Ascending aorta (tissue), 2 donors: ENCODE results near the gene PSEN1. TPM values are rescaled to one million over a fixed set of nuclear protein-coding genes. Genes with fewer than 3 reads are reported as not detected.

Experiments used
- DNase-seq, 2 donors: peaks; one replicate each; pipeline ENCODE4 v3.0.0-alpha.2; 2019; ENCODE audit warnings: low spot score in 2 of 2
- H3K27ac ChIP-seq, 2 donors: fragments of 200-600 bp; sonication (generic); one replicate each; pipeline ENCODE4 v1.5.1; 2016 to 2017; ENCODE audit warnings: mild to moderate bottlenecking in 1 of 2
- H3K27me3 ChIP-seq: fragments of 200-600 bp; sonication (generic); one replicate; pipeline ENCODE4 v1.5.1; 2017
- H3K36me3 ChIP-seq, 2 donors: fragments of 200-600 bp; sonication (generic); one replicate each; pipeline ENCODE4 v1.5.1; 2016
- H3K4me1 ChIP-seq, 2 donors: fragments of 200-600 bp; sonication (generic); one replicate each; pipeline ENCODE4 v1.5.1; 2016 to 2017; ENCODE audit warnings: mild to moderate bottlenecking in 1 of 2
- H3K4me3 ChIP-seq, 2 donors: fragments of 200-600 bp; sonication (generic); one replicate each; pipeline ENCODE4 v1.5.1; 2016 to 2017; ENCODE audit warnings: mild to moderate bottlenecking in 1 of 2
- H3K9me3 ChIP-seq, 2 donors: fragments of 200-600 bp; sonication (generic); one replicate each; pipeline ENCODE4 v1.5.1; 2016
- CTCF ChIP-seq, 3 experiments: fragments of 200-600 bp in 2 of 3; fragments of 450-650 bp in 1 of 3; sonication (generic) in 2 of 3; IDR thresholded peaks; one replicate each; pipeline ENCODE4 v1.5.1; 2016 to 2019; ENCODE audit warnings: antibody characterized with exemption in 3 of 3, mild to moderate bottlenecking in 1 of 3, moderate library complexity in 1 of 3
- intact Hi-C: fragments of 100-400 bp; cut with DNase I; formaldehyde crosslinking; loops from one replicate; pipeline ENCODE4 v1.15.1; 2023
- total RNA-seq: library from RNA; depleted of rRNA; stranded (reverse); fragments of >200 nt; gene quantifications from one replicate; pipeline ENCODE4 v1.1.0, GENCODE V29; 2016

The PSEN1 gene
- total RNA-seq, 1 donor from 2014 or later: 15.2 TPM

GRCh38 chr14:73240816-73241480 lies 104.6 kb downstream of the PSEN1 start:
- Histone ChIP-seq H3K36me3 (no peaks in the 10 kb centered on the region), H3K9me3 (no peaks in the 10 kb centered on the region), H3K4me1 (peaks cover 27 to 29% of the 10 kb centered on the region in 2 donors), H3K4me3 (no peak overlapping the region), H3K27ac (no peak overlapping the region), H3K27me3 (peaks cover 20% of the 10 kb centered on the region)
- TF ChIP-seq CTCF (IDR thresholded peaks at IDR 0.05): no peak
- intact Hi-C loops: no loop called here
- DNase-seq: peak in 1 of 2 donors; percentile 56

- no peaks in the 10 kb centered on the region for H3K9me3 ChIP-seq
- no peak for TF ChIP-seq CTCF (IDR thresholded peaks at IDR 0.05)
- no peaks in the 10 kb centered on the region for H3K36me3 ChIP-seq
- peaks cover 20% of the 10 kb centered on the region for H3K27me3 ChIP-seq
- peaks cover 29% of the 10 kb centered on the region in 2 donors for H3K4me1 ChIP-seq
- intact Hi-C loops: no loop called here
- H3K27ac ChIP-seq: no peak overlapping the region
- peak in 1 of 2 donors; percentile 54 for DNase-seq
- no peak overlapping the region for H3K4me3 ChIP-seq
These were observed 105.3 kb downstream of the PSEN1 start for GRCh38 chr14:73241481-73242165.

GRCh38 chr14:73242357-73242901 lies 106.1 kb downstream of the PSEN1 start:
- Histone ChIP-seq H3K36me3 (no peaks in the 10 kb centered on the region), H3K4me1 (peaks cover 24 to 28% of the 10 kb centered on the region in 2 donors), H3K4me3 (no peak overlapping the region), H3K9me3 (no peaks in the 10 kb centered on the region), H3K27ac (no peak overlapping the region), H3K27me3 (peaks cover 14% of the 10 kb centered on the region)
- TF ChIP-seq CTCF (IDR thresholded peaks at IDR 0.05): no peak
- no peak for DNase-seq
- intact Hi-C loops: no loop called here

GRCh38 chr14:73243341-73243740 lies 107.0 kb downstream of the PSEN1 start:
- no peak overlapping the region for H3K27ac ChIP-seq
- H3K27me3 ChIP-seq: peaks cover 5% of the 10 kb centered on the region
- no peak for DNase-seq
- H3K36me3 ChIP-seq: no peaks in the 10 kb centered on the region
- H3K4me3 ChIP-seq: no peak overlapping the region
- H3K4me1 ChIP-seq: peaks cover 15 to 20% of the 10 kb centered on the region in 2 donors
- intact Hi-C loops: no loop called here
- no peak for TF ChIP-seq CTCF (IDR thresholded peaks at IDR 0.05)
- no peaks in the 10 kb centered on the region for H3K9me3 ChIP-seq

GRCh38 chr14:73243748-73244147 lies 107.4 kb downstream of the PSEN1 start:
- peaks cover 10 to 16% of the 10 kb centered on the region in 2 donors for H3K4me1 ChIP-seq

More at GRCh38 chr14:73243748-73244147, 107.4 kb downstream of the PSEN1 start:
- DNase-seq: no peak
- intact Hi-C loops: no loop called here
- TF ChIP-seq CTCF (IDR thresholded peaks at IDR 0.05): no peak
- Histone ChIP-seq H3K27ac (no peak overlapping the region), H3K36me3 (no peaks in the 10 kb centered on the region), H3K9me3 (no peaks in the 10 kb centered on the region), H3K27me3 (peaks cover 5% of the 10 kb centered on the region), H3K4me3 (no peak overlapping the region)
